Sciatic nerve (tissue), 2 donors: Measurements from ENCODE around the gene LNPEP. TPM values are rescaled to one million over a fixed set of nuclear protein-coding genes. Genes with fewer than 3 reads are reported as not detected.

Experiments
- ATAC-seq: fragments of 200-7000 bp; cut with Tn5 transposase; one replicate; pipeline ENCODE4 v1.9.1; 2020; ENCODE audit warnings: mild to moderate bottlenecking, moderate library complexity
- DNase-seq: peaks from one replicate; pipeline ENCODE4 v3.0.0-alpha.2; 2020; ENCODE audit warnings: low spot score
- intact Hi-C: fragments of 100-400 bp; cut with DNase I; formaldehyde crosslinking; loops from one replicate; pipeline ENCODE4 v1.14.2; 2022
- total RNA-seq: library from RNA; stranded (reverse); fragmentation: NEBNext Ultra II Directional; extraction: Animal tissue kit (Norgen Biotek cat#: 25700); gene quantifications from one replicate; pipeline ENCODE4 v1.2.1, GENCODE V29; 2021
- donor health status: DM: no; HTN: no; CAD: no.
- donor health status: DM: no; HTN: no; CAD: no.

The LNPEP gene
- total RNA-seq, 1 donor from 2014 or later = 43.1 TPM

GRCh38 chr5:96984506-96985192 lies 48.8 kb downstream of the LNPEP start:
- DNase-seq = no peak
- intact Hi-C loops = no loop called here
- no peak for ATAC-seq

- no peak for DNase-seq
- intact Hi-C loops = no loop called here
- no peak for ATAC-seq
Observed at GRCh38 chr5:96986450-96986849, 50.6 kb downstream of the LNPEP start.

- intact Hi-C loops = no loop called here
- DNase-seq = no peak
- ATAC-seq = no peak
Observed at GRCh38 chr5:96990102-96990501, 54.2 kb downstream of the LNPEP start.

GRCh38 chr5:96991708-96992107 lies 55.8 kb downstream of the LNPEP start:
- ATAC-seq (no peak), DNase-seq (no peak)
- intact Hi-C loops = no loop called here

GRCh38 chr5:96993760-96994159 lies 57.9 kb downstream of the LNPEP start:
- intact Hi-C loops = no loop called here
- DNase-seq (no peak), ATAC-seq (no peak)

- intact Hi-C loops = no loop called here
- ATAC-seq (no peak), DNase-seq (no peak)
Observed at GRCh38 chr5:96994493-96994892, 58.6 kb downstream of the LNPEP start.

GRCh38 chr5:96995419-96995818 lies 59.5 kb downstream of the LNPEP start:
- ATAC-seq = no peak
- intact Hi-C loops = no loop called here
- DNase-seq = no peak

- no peak for DNase-seq
- no peak for ATAC-seq
Observed at GRCh38 chr5:96997265-96997859, 61.5 kb downstream of the LNPEP start.

GRCh38 chr5:96999856-97000255 lies 64.0 kb downstream of the LNPEP start:
- DNase-seq (no peak), ATAC-seq (no peak)
- intact Hi-C loops = loop anchor here (10.0 kb wide), 1 partner anchor 165 kb away; no protein-coding TSS in a partner anchor

More at GRCh38 chr5:96997265-96997859, 61.5 kb downstream of the LNPEP start:
- intact Hi-C loops = no loop called here

GRCh38 chr5:97000391-97000790 lies 64.5 kb downstream of the LNPEP start:
- DNase-seq (no peak), ATAC-seq (no peak)
- intact Hi-C loops = loop anchor here (10.0 kb wide), 1 partner anchor 164 kb away; no protein-coding TSS in a partner anchor

- DNase-seq = no peak
- intact Hi-C loops = loop anchor here (10.0 kb wide), 1 partner anchor 162 kb away; no protein-coding TSS in a partner anchor
- ATAC-seq = no peak
Observed at GRCh38 chr5:97002983-97003382, 67.1 kb downstream of the LNPEP start.

GRCh38 chr5:97004423-97005060 lies 68.7 kb downstream of the LNPEP start:
- intact Hi-C loops = loop anchor here (10.0 kb wide), 1 partner anchor 160 kb away; no protein-coding TSS in a partner anchor
- DNase-seq (no peak), ATAC-seq (no peak)

- intact Hi-C loops = loop anchor here (10.0 kb wide), 1 partner anchor 158 kb away; no protein-coding TSS in a partner anchor
- ATAC-seq (no peak), DNase-seq (no peak)
Observed at GRCh38 chr5:97006454-97007060, 70.7 kb downstream of the LNPEP start.

- ATAC-seq (peak; percentile 36), DNase-seq (no peak)
- intact Hi-C loops = loop anchor here (10.0 kb wide), 1 partner anchor 155 kb away; no protein-coding TSS in a partner anchor
Observed at GRCh38 chr5:97009212-97009898, 73.5 kb downstream of the LNPEP start.

- ATAC-seq (no peak), DNase-seq (no peak)
- intact Hi-C loops = loop anchor here (10.0 kb wide), 1 partner anchor 155 kb away; no protein-coding TSS in a partner anchor
Observed at GRCh38 chr5:97009921-97010320, 74.0 kb downstream of the LNPEP start.

GRCh38 chr5:97010606-97011005 lies 74.7 kb downstream of the LNPEP start:
- DNase-seq (no peak), ATAC-seq (no peak)
- intact Hi-C loops = no loop called here

GRCh38 chr5:97011567-97011966 lies 75.7 kb downstream of the LNPEP start:
- no peak for DNase-seq
- ATAC-seq = no peak
- intact Hi-C loops = no loop called here

GRCh38 chr5:97019435-97020117 lies 83.7 kb downstream of the LNPEP start:
- intact Hi-C loops = no loop called here
- DNase-seq (no peak), ATAC-seq (no peak)
